ENCODE data around the gene ADGRA3.

GRCh38 chr4:22477813-22478182, 38.1 kb downstream of the ADGRA3 start:
- TF ChIP-seq AR (CRISPR knock-in tag; IDR thresholded peaks at IDR 0.05): no peak
- TF ChIP-seq ZNF263 (CRISPR knock-in tag; IDR thresholded peaks at IDR 0.05; ENCODE audit: low read depth): no peak
- TF ChIP-seq ELF4 (CRISPR knock-in tag; IDR thresholded peaks at IDR 0.05; ENCODE audit: low read depth): no peak
- no peak for TF ChIP-seq NR3C1 (CRISPR knock-in tag; conservative IDR thresholded peaks at IDR 0.05; ENCODE audit: low read depth)
- TF ChIP-seq CTCF (IDR thresholded peaks at IDR 0.05): no peak
